ENCODE results near the gene HOXD10.

HOXD10 gene

DNA sequence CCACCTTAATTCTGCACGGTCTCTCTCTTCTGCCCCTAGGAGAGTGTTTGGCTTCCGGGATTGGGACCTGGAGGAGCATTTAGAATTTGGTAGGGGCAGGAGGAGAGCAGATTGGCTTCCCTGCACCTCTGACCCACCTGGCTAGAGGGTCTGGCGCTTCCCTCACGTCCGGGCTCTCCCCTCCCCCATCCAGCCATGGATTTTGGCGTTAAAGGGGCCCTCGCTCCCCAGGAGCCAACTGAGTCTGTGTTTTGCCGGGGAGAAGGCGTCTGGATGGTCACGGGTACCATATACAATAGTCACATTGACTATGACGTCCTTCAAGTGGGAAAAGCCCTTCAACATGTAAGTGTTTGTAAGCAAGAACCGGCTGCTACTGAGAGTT is 47.1 kb downstream of the HOXD10 start:
- H3K27me3 ChIP-seq (ENCODE audit: insufficient read depth, poor library complexity, severe bottlenecking), result peaks cover 84% of the 10 kb centered on the region
- DNase-seq (ENCODE audit: low read depth in 1 of 2, low spot score in 1 of 2), result no peak
- no peak overlapping the region for H3K27ac ChIP-seq (replicated peaks)
- TF ChIP-seq POLR2AphosphoS5 (IDR thresholded peaks at IDR 0.05; ENCODE audit: low read depth) (no peak), GABPA (IDR thresholded peaks at IDR 0.05; ENCODE audit: low read depth) (no peak), SPI1 (IDR thresholded peaks at IDR 0.05; ENCODE audit: borderline replicate concordance, low read depth) (no peak)
- TF ChIP-seq, protein P1, sequence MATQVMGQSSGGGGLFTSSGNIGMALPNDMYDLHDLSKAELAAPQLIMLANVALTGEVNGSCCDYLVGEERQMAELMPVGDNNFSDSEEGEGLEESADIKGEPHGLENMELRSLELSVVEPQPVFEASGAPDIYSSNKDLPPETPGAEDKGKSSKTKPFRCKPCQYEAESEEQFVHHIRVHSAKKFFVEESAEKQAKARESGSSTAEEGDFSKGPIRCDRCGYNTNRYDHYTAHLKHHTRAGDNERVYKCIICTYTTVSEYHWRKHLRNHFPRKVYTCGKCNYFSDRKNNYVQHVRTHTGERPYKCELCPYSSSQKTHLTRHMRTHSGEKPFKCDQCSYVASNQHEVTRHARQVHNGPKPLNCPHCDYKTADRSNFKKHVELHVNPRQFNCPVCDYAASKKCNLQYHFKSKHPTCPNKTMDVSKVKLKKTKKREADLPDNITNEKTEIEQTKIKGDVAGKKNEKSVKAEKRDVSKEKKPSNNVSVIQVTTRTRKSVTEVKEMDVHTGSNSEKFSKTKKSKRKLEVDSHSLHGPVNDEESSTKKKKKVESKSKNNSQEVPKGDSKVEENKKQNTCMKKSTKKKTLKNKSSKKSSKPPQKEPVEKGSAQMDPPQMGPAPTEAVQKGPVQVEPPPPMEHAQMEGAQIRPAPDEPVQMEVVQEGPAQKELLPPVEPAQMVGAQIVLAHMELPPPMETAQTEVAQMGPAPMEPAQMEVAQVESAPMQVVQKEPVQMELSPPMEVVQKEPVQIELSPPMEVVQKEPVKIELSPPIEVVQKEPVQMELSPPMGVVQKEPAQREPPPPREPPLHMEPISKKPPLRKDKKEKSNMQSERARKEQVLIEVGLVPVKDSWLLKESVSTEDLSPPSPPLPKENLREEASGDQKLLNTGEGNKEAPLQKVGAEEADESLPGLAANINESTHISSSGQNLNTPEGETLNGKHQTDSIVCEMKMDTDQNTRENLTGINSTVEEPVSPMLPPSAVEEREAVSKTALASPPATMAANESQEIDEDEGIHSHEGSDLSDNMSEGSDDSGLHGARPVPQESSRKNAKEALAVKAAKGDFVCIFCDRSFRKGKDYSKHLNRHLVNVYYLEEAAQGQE (IDR thresholded peaks at IDR 0.05; ENCODE audit: insufficient replicate concordance, low read depth), result no peak
- TF ChIP-seq, protein P2, sequence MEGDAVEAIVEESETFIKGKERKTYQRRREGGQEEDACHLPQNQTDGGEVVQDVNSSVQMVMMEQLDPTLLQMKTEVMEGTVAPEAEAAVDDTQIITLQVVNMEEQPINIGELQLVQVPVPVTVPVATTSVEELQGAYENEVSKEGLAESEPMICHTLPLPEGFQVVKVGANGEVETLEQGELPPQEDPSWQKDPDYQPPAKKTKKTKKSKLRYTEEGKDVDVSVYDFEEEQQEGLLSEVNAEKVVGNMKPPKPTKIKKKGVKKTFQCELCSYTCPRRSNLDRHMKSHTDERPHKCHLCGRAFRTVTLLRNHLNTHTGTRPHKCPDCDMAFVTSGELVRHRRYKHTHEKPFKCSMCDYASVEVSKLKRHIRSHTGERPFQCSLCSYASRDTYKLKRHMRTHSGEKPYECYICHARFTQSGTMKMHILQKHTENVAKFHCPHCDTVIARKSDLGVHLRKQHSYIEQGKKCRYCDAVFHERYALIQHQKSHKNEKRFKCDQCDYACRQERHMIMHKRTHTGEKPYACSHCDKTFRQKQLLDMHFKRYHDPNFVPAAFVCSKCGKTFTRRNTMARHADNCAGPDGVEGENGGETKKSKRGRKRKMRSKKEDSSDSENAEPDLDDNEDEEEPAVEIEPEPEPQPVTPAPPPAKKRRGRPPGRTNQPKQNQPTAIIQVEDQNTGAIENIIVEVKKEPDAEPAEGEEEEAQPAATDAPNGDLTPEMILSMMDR (IDR thresholded peaks at IDR 0.05; ENCODE audit: insufficient read depth, low read length), result no peak
- H3K4me3 ChIP-seq (replicated peaks; ENCODE audit: insufficient read depth, low read length), result no peak overlapping the region

DNA sequence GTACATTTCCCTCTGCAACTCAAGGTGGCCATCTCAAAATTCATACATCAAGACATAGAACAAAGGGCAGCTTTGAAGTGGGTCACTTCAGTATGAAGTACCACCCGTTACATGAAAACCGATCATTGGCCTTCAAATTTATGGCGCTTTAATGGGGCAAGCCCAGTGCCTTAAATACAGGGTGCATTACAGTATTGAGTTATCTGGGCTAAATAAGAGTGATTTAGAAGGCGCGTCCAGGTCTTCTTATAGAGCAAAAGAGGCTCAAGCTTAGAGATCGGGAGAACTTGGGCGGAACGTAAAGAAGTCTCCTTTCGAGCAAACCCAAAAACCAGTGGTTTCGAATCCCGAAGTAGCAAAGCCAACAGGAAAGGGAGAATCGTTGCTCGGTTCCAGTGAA is 47.6 kb downstream of the HOXD10 start:
- TF ChIP-seq SPI1 (IDR thresholded peaks at IDR 0.05; ENCODE audit: borderline replicate concordance, low read depth), result no peak
- no peak for TF ChIP-seq GABPA (IDR thresholded peaks at IDR 0.05; ENCODE audit: low read depth)
- TF ChIP-seq, protein P1 (IDR thresholded peaks at IDR 0.05; ENCODE audit: insufficient replicate concordance, low read depth), result no peak
- TF ChIP-seq, protein P2 (IDR thresholded peaks at IDR 0.05; ENCODE audit: insufficient read depth, low read length), result no peak
- no peak for TF ChIP-seq POLR2AphosphoS5 (IDR thresholded peaks at IDR 0.05; ENCODE audit: low read depth)
- Histone ChIP-seq H3K4me3 (replicated peaks; ENCODE audit: insufficient read depth, low read length) (no peak overlapping the region), H3K27ac (replicated peaks) (no peak overlapping the region), H3K27me3 (ENCODE audit: insufficient read depth, poor library complexity, severe bottlenecking) (peaks cover 81% of the 10 kb centered on the region)
- no peak for DNase-seq (ENCODE audit: low read depth in 1 of 2, low spot score in 1 of 2)

DNA sequence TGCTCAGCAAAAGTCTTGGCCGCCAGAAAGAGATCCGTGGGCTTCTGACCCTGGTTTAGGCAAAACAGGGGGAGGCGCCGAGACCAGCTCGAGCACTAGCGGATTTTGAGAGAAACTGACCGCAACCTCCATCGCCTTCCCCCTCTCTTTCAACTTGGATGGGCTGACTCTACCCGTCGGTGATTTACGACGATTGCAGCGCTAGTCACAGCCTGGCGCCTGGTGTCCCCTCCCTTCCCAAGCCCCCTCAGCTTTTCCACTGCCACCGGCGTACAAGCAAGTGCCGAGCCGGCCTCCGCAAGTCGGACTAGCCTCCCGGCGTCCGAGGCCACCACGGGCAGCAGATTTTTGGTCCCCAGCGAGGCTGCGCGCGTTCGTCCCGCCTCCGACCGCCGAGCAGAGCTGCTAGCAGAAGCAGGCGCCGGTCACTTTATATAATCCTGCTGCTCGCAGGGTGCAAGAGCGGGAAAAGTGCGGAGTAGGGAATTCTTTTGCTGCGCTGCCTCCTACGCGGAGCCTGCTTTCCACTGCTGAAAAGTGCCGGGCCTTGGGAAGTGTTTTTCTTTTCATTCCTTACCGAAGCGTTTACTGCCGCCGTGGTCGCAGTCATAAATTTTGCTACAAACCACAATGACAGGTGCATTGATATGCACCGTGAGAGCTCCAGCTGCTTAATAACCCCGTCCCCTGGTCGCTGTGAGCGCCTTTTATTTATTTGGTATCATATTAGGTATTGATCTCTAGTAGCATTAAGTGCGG is 48.2 kb downstream of the HOXD10 start:
- Histone ChIP-seq H3K27me3 (ENCODE audit: insufficient read depth, poor library complexity, severe bottlenecking) (peaks cover 75% of the 10 kb centered on the region), H3K4me3 (replicated peaks; ENCODE audit: insufficient read depth, low read length) (no peak overlapping the region), H3K27ac (replicated peaks) (no peak overlapping the region)
- TF ChIP-seq, protein P1 (IDR thresholded peaks at IDR 0.05; ENCODE audit: insufficient replicate concordance, low read depth), result no peak
- TF ChIP-seq POLR2AphosphoS5 (IDR thresholded peaks at IDR 0.05; ENCODE audit: low read depth), result no peak
- TF ChIP-seq, protein P2 (IDR thresholded peaks at IDR 0.05; ENCODE audit: insufficient read depth, low read length), result no peak
- TF ChIP-seq SPI1 (IDR thresholded peaks at IDR 0.05; ENCODE audit: borderline replicate concordance, low read depth), result no peak
- no peak for TF ChIP-seq GABPA (IDR thresholded peaks at IDR 0.05; ENCODE audit: low read depth)
- DNase-seq (ENCODE audit: low read depth in 1 of 2, low spot score in 1 of 2), result no peak

Measured in HL-60 (cell line).